HEK293 (cell line): ENCODE results near the gene PC.

Source experiments
- CTCF ChIA-PET: fragments of 350-600 bp; formaldehyde crosslinking; extraction: SDS; loops from one replicate; lab custom pipeline; 2021; ENCODE audit warnings: antibody characterized with exemption; lab: Yijun Ruan, JAX
- POLR2A ChIA-PET: fragments of 300-600 bp; formaldehyde crosslinking; extraction: SDS; loops from one replicate; lab custom pipeline; 2020; ENCODE audit warnings: antibody characterized with exemption, inconsistent platforms; lab: Yijun Ruan, JAX
- H3K27ac ChIP-seq: fragments of 200-500 bp; sonication (Bioruptor generic); 2 replicates; pipeline ENCODE4 v1.5.1; 2014; ENCODE audit warnings: low read depth, low read length, control low read depth, inconsistent platforms; ENCODE audit errors: extremely low read depth
- H3K36me3 ChIP-seq, 2 experiments: fragments of 200-500 bp in 1 of 2; sonication (Bioruptor generic) in 1 of 2; 1 replicate in 1 of 2; 2 replicates in 1 of 2; pipeline ENCODE4 v1.5.1; 2014 to 2017; ENCODE audit warnings: inconsistent platforms in 2 of 2, low read length in 2 of 2; ENCODE audit not compliant: control insufficient read depth in 2 of 2, insufficient read depth in 1 of 2
- H3K4me1 ChIP-seq: fragments of 200-500 bp; sonication (Bioruptor generic); 2 replicates; pipeline ENCODE4 v1.5.1; 2014; ENCODE audit warnings: mild to moderate bottlenecking, low read length, inconsistent platforms; ENCODE audit not compliant: control insufficient read depth, insufficient read depth
- H3K4me3 ChIP-seq: 2 replicates; pipeline ENCODE4 v1.5.1; 2011; ENCODE audit warnings: low read depth, mild to moderate bottlenecking, control low read depth, low read length, moderate library complexity
- H3K9me3 ChIP-seq: fragments of 200-500 bp; sonication (Bioruptor generic); 2 replicates; pipeline ENCODE4 v1.5.1; 2014; ENCODE audit warnings: low read depth, low read length, inconsistent platforms; ENCODE audit not compliant: control insufficient read depth, insufficient read depth
- MEIS1 ChIP-seq: sonication (generic); formaldehyde crosslinking; IDR thresholded peaks from 2 replicates; pipeline ENCODE4 v1.8.1; 2022; ENCODE audit warnings: missing genetic modification reagents, mild to moderate bottlenecking, borderline replicate concordance
- TSHZ1 ChIP-seq: fragments of 450-650 bp; formaldehyde crosslinking; IDR thresholded peaks from 2 replicates; pipeline ENCODE4 v1.5.1; 2016; ENCODE audit warnings: missing biosample characterization, missing genetic modification characterization, borderline replicate concordance
- ZBTB49 ChIP-seq: fragments of 450-650 bp; formaldehyde crosslinking; IDR thresholded peaks from 2 replicates; pipeline ENCODE4 v1.5.1; 2016; ENCODE audit warnings: missing biosample characterization, missing genetic modification characterization, low read depth
- ZEB2 ChIP-seq: fragments of 450-650 bp; formaldehyde crosslinking; IDR thresholded peaks from 2 replicates; pipeline ENCODE4 v1.5.1; 2016; ENCODE audit warnings: missing biosample characterization, missing genetic modification characterization
- ZNF155 ChIP-seq: fragments of 450-650 bp; formaldehyde crosslinking; IDR thresholded peaks from 2 replicates; pipeline ENCODE4 v1.5.1; 2016; ENCODE audit warnings: missing biosample characterization, missing genetic modification characterization
- ZNF16 ChIP-seq: fragments of 450-650 bp; formaldehyde crosslinking; IDR thresholded peaks from 2 replicates; pipeline ENCODE4 v1.5.1; 2016; ENCODE audit warnings: low read depth, missing biosample characterization, missing genetic modification characterization
- ZNF19 ChIP-seq: fragments of 450-650 bp; formaldehyde crosslinking; IDR thresholded peaks from 2 replicates; pipeline ENCODE4; 2016; ENCODE audit warnings: missing biosample characterization, missing genetic modification characterization, low read depth
- ZNF2 ChIP-seq: fragments of 450-650 bp; formaldehyde crosslinking; IDR thresholded peaks from 2 replicates; pipeline ENCODE4 v1.5.1; 2016; ENCODE audit warnings: missing biosample characterization, missing genetic modification characterization
- ZNF211 ChIP-seq: fragments of 450-650 bp; formaldehyde crosslinking; IDR thresholded peaks from 2 replicates; pipeline ENCODE4 v1.5.1; 2016; ENCODE audit warnings: low read depth, missing biosample characterization, missing genetic modification characterization
- ZNF223 ChIP-seq: fragments of 450-650 bp; formaldehyde crosslinking; IDR thresholded peaks from 2 replicates; pipeline ENCODE4 v1.5.1; 2016; ENCODE audit warnings: missing biosample characterization, missing genetic modification characterization
- ZNF24 ChIP-seq: fragments of 450-650 bp; formaldehyde crosslinking; IDR thresholded peaks from 2 replicates; pipeline ENCODE4 v1.5.1; 2016; ENCODE audit warnings: missing biosample characterization, missing genetic modification characterization
- ZNF280D ChIP-seq: fragments of 450-650 bp; formaldehyde crosslinking; IDR thresholded peaks from 2 replicates; pipeline ENCODE4 v1.5.1; 2016; ENCODE audit warnings: missing biosample characterization, missing genetic modification characterization
- ZNF394 ChIP-seq: fragments of 450-650 bp; formaldehyde crosslinking; IDR thresholded peaks from 2 replicates; pipeline ENCODE4 v1.5.1; 2016; ENCODE audit warnings: missing biosample characterization, missing genetic modification characterization, mild to moderate bottlenecking, moderate library complexity, borderline replicate concordance
- ZNF404 ChIP-seq: fragments of 450-650 bp; formaldehyde crosslinking; IDR thresholded peaks from 2 replicates; pipeline ENCODE4 v1.5.1; 2017; ENCODE audit warnings: missing biosample characterization, missing genetic modification characterization
- ZNF571 ChIP-seq: fragments of 450-650 bp; formaldehyde crosslinking; IDR thresholded peaks from 2 replicates; pipeline ENCODE4 v1.5.0; 2017; ENCODE audit warnings: missing biosample characterization, missing genetic modification characterization
- ZNF645 ChIP-seq: fragments of 450-650 bp; formaldehyde crosslinking; IDR thresholded peaks from 2 replicates; pipeline ENCODE4; 2016; ENCODE audit warnings: missing biosample characterization, missing genetic modification characterization
- ZNF654 ChIP-seq: fragments of 450-650 bp; formaldehyde crosslinking; IDR thresholded peaks from 2 replicates; pipeline ENCODE4 v1.5.1; 2016; ENCODE audit warnings: low read depth, missing biosample characterization, missing genetic modification characterization
- ZNF701 ChIP-seq: fragments of 450-650 bp; formaldehyde crosslinking; IDR thresholded peaks from 2 replicates; pipeline ENCODE4 v1.5.1; 2016; ENCODE audit warnings: missing biosample characterization, missing genetic modification characterization

Gene PC

GRCh38 chr11:66987158-66987620 lies 29.0 kb upstream of the PC start (continued):
- TF ChIP-seq ZNF2 (tag by site-specific recombination) (no peak), ZNF645 (tag by site-specific recombination) (no peak)

GRCh38 chr11:66986178-66986545 lies 28.0 kb upstream of the PC start:
- Histone ChIP-seq H3K36me3 (no peaks in the 10 kb centered on the region), H3K27ac (no peak overlapping the region), H3K4me3 (no peak overlapping the region), H3K4me1 (no peaks in the 10 kb centered on the region), H3K9me3 (no peaks in the 10 kb centered on the region)
- POLR2A ChIA-PET = no interaction called here
- CTCF ChIA-PET = interaction anchor here (0.9 to 1.2 kb wide), 3 partner anchors 9 to 65 kb away, joined by 3 to 7 read pairs (median 4); no protein-coding TSS in a partner anchor
- no peak for TF ChIP-seq ZBTB49
- no peak for TF ChIP-seq ZNF19
- no peak for TF ChIP-seq ZNF155 (tag by site-specific recombination)
- no peak for TF ChIP-seq ZNF223 (tag by site-specific recombination)
- TF ChIP-seq ZNF24 (tag by site-specific recombination) = no peak
- no peak for TF ChIP-seq MEIS1 (CRISPR knock-in tag)

GRCh38 chr11:66985508-66986177 lies 27.5 kb upstream of the PC start:
- Histone ChIP-seq H3K4me1 (no peaks in the 10 kb centered on the region), H3K36me3 (no peaks in the 10 kb centered on the region), H3K4me3 (no peak overlapping the region), H3K9me3 (no peaks in the 10 kb centered on the region), H3K27ac (no peak overlapping the region)
- TF ChIP-seq ZNF571 (tag by site-specific recombination) (no peak), ZNF654 (no peak), ZNF16 (no peak), ZNF701 (no peak), ZEB2 (no peak), ZNF211 (tag by site-specific recombination) (no peak), ZNF280D (tag by site-specific recombination) (no peak), ZNF394 (tag by site-specific recombination) (no peak), ZNF404 (tag by site-specific recombination) (no peak), TSHZ1 (tag by site-specific recombination) (no peak)
- POLR2A ChIA-PET = no interaction called here
- CTCF ChIA-PET = interaction anchor here (0.5 to 1.0 kb wide), 4 partner anchors 8 to 199 kb away, joined by 3 to 7 read pairs (median 3); no protein-coding TSS in a partner anchor
